Sigmoid colon (tissue), 4 donors: ENCODE results near the gene RSAD1.

Source experiments
- CTCF ChIP-seq, 4 experiments: fragments of 450-650 bp in 3 of 4; fragments of 200-600 bp in 1 of 4; IDR thresholded peaks; one replicate each; pipeline ENCODE4 v1.5.1; 2016 to 2019; ENCODE audit warnings: antibody characterized with exemption in 4 of 4, mild to moderate bottlenecking in 3 of 4, moderate library complexity in 2 of 4
- EP300 ChIP-seq, 4 donors: sonication (generic); formaldehyde crosslinking; IDR thresholded peaks; one replicate each; pipeline ENCODE4 v1.6.1; 2017; ENCODE audit warnings: antibody characterized with exemption in 4 of 4
- POLR2A ChIP-seq, 2 donors: fragments of 450-650 bp; IDR thresholded peaks; one replicate each; pipeline ENCODE4 v1.6.1; 2016; ENCODE audit warnings: antibody characterized with exemption in 2 of 2, mild to moderate bottlenecking in 2 of 2, moderate library complexity in 2 of 2
- POLR2AphosphoS5 ChIP-seq, 4 donors: sonication (generic); formaldehyde crosslinking; IDR thresholded peaks; one replicate each; pipeline ENCODE4 v1.6.1; 2017; ENCODE audit warnings: antibody characterized with exemption in 4 of 4

- TF ChIP-seq CTCF (IDR thresholded peaks at IDR 0.05): no peak
- TF ChIP-seq POLR2A (IDR thresholded peaks at IDR 0.05): no peak
- TF ChIP-seq POLR2AphosphoS5 (IDR thresholded peaks at IDR 0.05): no peak
- TF ChIP-seq EP300 (IDR thresholded peaks at IDR 0.05): no peak
Observed at GRCh38 chr17:50443505-50443974, 35.1 kb upstream of the RSAD1 start.
